Prostate gland (tissue), 2 donors: Measurements from ENCODE around the gene PRKRIP1.

Source experiments
- POLR2AphosphoS5 ChIP-seq: sonication (generic); formaldehyde crosslinking; IDR thresholded peaks from one replicate; pipeline ENCODE4 v1.6.1; 2017; ENCODE audit warnings: antibody characterized with exemption
- TF ChIP-seq, protein P1 (sequence below), 4 experiments: fragments of 200-600 bp in 2 of 4; fragments of 450-650 bp in 2 of 4; sonication (generic) in 2 of 4; IDR thresholded peaks; 1 replicate in 3 of 4; 2 replicates in 1 of 4; pipeline ENCODE4 v1.5.1; 2016 to 2019; ENCODE audit warnings: antibody characterized with exemption in 4 of 4, mild to moderate bottlenecking in 2 of 4, moderate library complexity in 2 of 4

DNA sequence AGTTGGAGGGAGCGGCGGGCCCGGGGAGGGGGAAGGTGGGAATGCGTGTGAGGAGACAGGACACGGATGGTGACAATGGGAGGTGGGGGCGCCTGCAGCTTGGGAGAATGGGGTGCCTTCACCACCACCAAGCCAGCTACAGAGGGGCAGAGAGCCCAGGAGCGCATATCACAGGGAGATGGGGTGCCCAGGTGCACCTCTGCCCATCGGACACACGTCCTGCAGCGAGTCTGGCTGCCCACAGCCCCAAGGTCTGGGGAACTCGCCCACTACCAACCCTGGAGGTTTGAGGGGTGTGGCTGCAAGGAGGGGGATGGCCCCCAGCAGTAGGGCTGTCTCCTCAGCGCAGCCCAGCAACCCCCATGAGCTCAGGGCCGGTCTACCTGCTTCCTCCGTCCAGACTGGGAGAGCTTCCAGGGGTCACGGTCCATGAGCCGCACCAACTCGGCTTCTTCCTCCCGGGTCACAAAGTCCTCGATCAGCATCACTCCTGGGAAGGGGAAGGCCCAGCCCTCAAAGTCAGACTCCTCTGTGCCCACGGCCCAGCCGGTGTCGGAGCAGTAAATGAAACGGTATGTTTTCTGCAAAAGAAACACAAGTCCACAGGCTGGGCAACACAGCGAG is 63.2 kb downstream of the PRKRIP1 start:
- TF ChIP-seq, protein P1, sequence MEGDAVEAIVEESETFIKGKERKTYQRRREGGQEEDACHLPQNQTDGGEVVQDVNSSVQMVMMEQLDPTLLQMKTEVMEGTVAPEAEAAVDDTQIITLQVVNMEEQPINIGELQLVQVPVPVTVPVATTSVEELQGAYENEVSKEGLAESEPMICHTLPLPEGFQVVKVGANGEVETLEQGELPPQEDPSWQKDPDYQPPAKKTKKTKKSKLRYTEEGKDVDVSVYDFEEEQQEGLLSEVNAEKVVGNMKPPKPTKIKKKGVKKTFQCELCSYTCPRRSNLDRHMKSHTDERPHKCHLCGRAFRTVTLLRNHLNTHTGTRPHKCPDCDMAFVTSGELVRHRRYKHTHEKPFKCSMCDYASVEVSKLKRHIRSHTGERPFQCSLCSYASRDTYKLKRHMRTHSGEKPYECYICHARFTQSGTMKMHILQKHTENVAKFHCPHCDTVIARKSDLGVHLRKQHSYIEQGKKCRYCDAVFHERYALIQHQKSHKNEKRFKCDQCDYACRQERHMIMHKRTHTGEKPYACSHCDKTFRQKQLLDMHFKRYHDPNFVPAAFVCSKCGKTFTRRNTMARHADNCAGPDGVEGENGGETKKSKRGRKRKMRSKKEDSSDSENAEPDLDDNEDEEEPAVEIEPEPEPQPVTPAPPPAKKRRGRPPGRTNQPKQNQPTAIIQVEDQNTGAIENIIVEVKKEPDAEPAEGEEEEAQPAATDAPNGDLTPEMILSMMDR (IDR thresholded peaks at IDR 0.05): no peak
- no peak for TF ChIP-seq POLR2AphosphoS5
